H1 (cell line): ENCODE measurements around the gene ANKS1B.

ENCODE experiments used
- CEBPB ChIP-seq: IDR thresholded peaks from 2 replicates; pipeline ENCODE4 v1.6.1; 2012; ENCODE audit warnings: low read depth, low read length
- CTCF ChIP-seq, 3 experiments: IDR thresholded peaks; 1 replicate in 2 of 3; 2 replicates in 1 of 3; pipeline versions ENCODE4 v1.5.1 to v1.6.1; 2011; ENCODE audit warnings: low read length in 3 of 3, mild to moderate bottlenecking in 3 of 3, inconsistent platforms in 2 of 3, low read depth in 1 of 3, moderate library complexity in 1 of 3; ENCODE audit not compliant: insufficient read depth in 1 of 3; ENCODE audit errors: control extremely low read depth in 1 of 3
- EP300 ChIP-seq, 2 experiments: IDR thresholded peaks; 1 replicate in 1 of 2; 2 replicates in 1 of 2; pipeline ENCODE4 v1.6.1; 2011 to 2012; ENCODE audit warnings: low read depth in 2 of 2, low read length in 2 of 2, mild to moderate bottlenecking in 2 of 2, borderline replicate concordance in 1 of 2, inconsistent platforms in 1 of 2, moderate library complexity in 1 of 2
- EZH2 ChIP-seq: fragments of 200-600 bp; sonication (generic); IDR thresholded peaks from 2 replicates; pipeline ENCODE4 v1.7.1; 2012; ENCODE audit warnings: low read depth, mild to moderate bottlenecking, moderate library complexity, low read length, inconsistent platforms; ENCODE audit not compliant: severe bottlenecking
- NRF1 ChIP-seq: IDR thresholded peaks from 2 replicates; pipeline ENCODE4 v1.6.1; 2011; ENCODE audit warnings: mild to moderate bottlenecking, low read depth, low read length, improper control_type of control experiment
- POLR2A ChIP-seq, 2 experiments: IDR thresholded peaks; 1 replicate in 1 of 2; 2 replicates in 1 of 2; pipeline ENCODE4 v1.6.1; 2011; ENCODE audit warnings: low read depth in 2 of 2, low read length in 2 of 2, mild to moderate bottlenecking in 2 of 2; ENCODE audit errors: control extremely low read depth in 1 of 2
- POLR2AphosphoS5 ChIP-seq: IDR thresholded peaks from 2 replicates; pipeline ENCODE4 v1.6.1; 2011; ENCODE audit warnings: low read depth, low read length
- POU5F1 ChIP-seq: IDR thresholded peaks from 2 replicates; pipeline ENCODE4 v1.6.1; 2011; ENCODE audit warnings: low read depth, mild to moderate bottlenecking, low read length, moderate library complexity
- RXRA ChIP-seq: IDR thresholded peaks from 2 replicates; pipeline ENCODE4 v1.6.1; 2011; ENCODE audit warnings: low read depth, mild to moderate bottlenecking, low read length, moderate library complexity; ENCODE audit not compliant: insufficient read depth
- USF2 ChIP-seq: IDR thresholded peaks from 2 replicates; pipeline ENCODE4 v1.6.1; 2011; ENCODE audit warnings: low read length, improper control_type of control experiment
- YY1 ChIP-seq: IDR thresholded peaks from 2 replicates; pipeline ENCODE4 v1.6.1; 2011; ENCODE audit warnings: low read depth, mild to moderate bottlenecking, low read length

- TF ChIP-seq NRF1 (no peak), CTCF (IDR thresholded peaks at IDR 0.05; ENCODE audit: control extremely low read depth in 1 of 3, insufficient read depth in 1 of 3, low read depth in 1 of 3, low read length in 3 of 3) (no peak), POLR2A (IDR thresholded peaks at IDR 0.05; ENCODE audit: control extremely low read depth in 1 of 2, low read depth in 2 of 2, low read length in 2 of 2) (no peak), EP300 (IDR thresholded peaks at IDR 0.05; ENCODE audit: borderline replicate concordance in 1 of 2, low read depth in 2 of 2, low read length in 2 of 2) (no peak), CEBPB (no peak), YY1 (no peak), RXRA (no peak), EZH2 (no peak), USF2 (no peak), POLR2AphosphoS5 (no peak), POU5F1 (no peak)
Observed at GRCh38 chr12:98974767-98975381, 1009.9 kb downstream of the ANKS1B start.
